ENCODE measurements around the gene ZNF845. TPM values are rescaled to one million over a fixed set of nuclear protein-coding genes. Genes with fewer than 3 reads are reported as not detected.
"Not testable (repeated sequence)": the region's sequence is repeated elsewhere in the genome, so short reads cannot be mapped to it uniquely, and the experiment has no call there.

Gene ZNF845
- 11.1 and 11.6 TPM in 2 replicates for total RNA-seq

- FAIRE-seq = no peak
Measured at GRCh38 chr19:53333463-53334449, at the start of gene ZNF845. TSS of gene ZNF845 (plus strand) at chr19:53333749. CDS start at chr19:53341308, 7,559 bp downstream.

GRCh38 chr19:53285087-53285486, 48.5 kb upstream of the ZNF845 start:
- Histone ChIP-seq H3K4me3 (ENCODE audit: low read depth, low read length) (no peak overlapping the region), H3K36me3 (ENCODE audit: control insufficient read depth, insufficient read depth, low read length) (no peaks in the 10 kb centered on the region), H3K27me3 (ENCODE audit: control insufficient read depth, insufficient read depth, low read length) (no peaks in the 10 kb centered on the region)
- no peak for FAIRE-seq
- no peak for DNase-seq (ENCODE audit: low read depth)
- TF ChIP-seq, protein P1, sequence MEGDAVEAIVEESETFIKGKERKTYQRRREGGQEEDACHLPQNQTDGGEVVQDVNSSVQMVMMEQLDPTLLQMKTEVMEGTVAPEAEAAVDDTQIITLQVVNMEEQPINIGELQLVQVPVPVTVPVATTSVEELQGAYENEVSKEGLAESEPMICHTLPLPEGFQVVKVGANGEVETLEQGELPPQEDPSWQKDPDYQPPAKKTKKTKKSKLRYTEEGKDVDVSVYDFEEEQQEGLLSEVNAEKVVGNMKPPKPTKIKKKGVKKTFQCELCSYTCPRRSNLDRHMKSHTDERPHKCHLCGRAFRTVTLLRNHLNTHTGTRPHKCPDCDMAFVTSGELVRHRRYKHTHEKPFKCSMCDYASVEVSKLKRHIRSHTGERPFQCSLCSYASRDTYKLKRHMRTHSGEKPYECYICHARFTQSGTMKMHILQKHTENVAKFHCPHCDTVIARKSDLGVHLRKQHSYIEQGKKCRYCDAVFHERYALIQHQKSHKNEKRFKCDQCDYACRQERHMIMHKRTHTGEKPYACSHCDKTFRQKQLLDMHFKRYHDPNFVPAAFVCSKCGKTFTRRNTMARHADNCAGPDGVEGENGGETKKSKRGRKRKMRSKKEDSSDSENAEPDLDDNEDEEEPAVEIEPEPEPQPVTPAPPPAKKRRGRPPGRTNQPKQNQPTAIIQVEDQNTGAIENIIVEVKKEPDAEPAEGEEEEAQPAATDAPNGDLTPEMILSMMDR (IDR thresholded peaks at IDR 0.05; ENCODE audit: insufficient read depth, low read length, severe bottlenecking) = no peak

More at GRCh38 chr19:53333463-53334449, at the start of gene ZNF845:
- Histone ChIP-seq H3K36me3 (ENCODE audit: control insufficient read depth, insufficient read depth, low read length) (no peaks in the 10 kb centered on the region), H3K27me3 (ENCODE audit: control insufficient read depth, insufficient read depth, low read length) (no peaks in the 10 kb centered on the region), H3K4me3 (ENCODE audit: low read depth, low read length) (peak within 1 kb of the TSS; percentile 61)
- TF ChIP-seq, protein P1 (IDR thresholded peaks at IDR 0.05; ENCODE audit: insufficient read depth, low read length, severe bottlenecking) = no peak
- peak; percentile 84 for DNase-seq (ENCODE audit: low read depth)

DNA sequence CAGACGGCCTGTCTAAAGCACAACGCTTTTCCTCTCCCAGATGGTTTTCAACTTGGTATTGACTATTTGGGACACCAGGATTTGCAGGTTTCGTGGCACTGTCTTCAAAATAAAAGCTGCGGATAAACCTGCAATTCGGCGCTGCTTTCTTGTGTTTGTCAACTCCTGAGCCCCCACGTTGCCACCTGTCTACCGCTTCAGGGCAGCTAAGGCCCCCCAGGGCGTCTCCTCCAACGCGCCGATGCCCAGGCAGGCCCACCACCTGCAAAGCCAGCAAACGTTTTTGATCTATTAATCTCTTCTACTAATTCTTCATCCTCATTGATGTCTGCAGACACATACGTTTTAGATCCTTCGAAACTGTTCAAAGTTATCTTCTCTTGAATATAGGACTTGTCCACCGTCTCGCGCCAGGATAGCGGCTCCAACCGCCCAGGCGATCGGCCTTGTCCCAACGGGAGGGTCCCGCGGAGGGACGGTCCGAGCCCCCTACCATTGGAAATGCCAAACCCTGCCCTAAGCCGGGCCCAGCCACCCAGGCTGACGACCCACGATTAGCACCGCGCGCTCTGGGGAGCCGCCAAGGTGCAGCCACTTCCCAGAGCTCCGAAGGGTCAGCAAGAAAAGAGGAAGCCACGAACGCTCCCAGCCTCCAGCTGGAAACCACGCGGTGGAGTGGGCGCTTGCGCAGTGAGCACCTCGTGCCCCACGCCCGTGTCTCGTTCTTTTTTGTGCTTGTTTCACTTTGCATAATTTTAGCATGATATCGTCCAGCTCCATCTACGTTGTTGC, 42.6 kb upstream of the ZNF845 start:
- Histone ChIP-seq H3K4me3 (ENCODE audit: low read depth, low read length) (no peak overlapping the region), H3K27me3 (ENCODE audit: control insufficient read depth, insufficient read depth, low read length) (no peaks in the 10 kb centered on the region), H3K36me3 (ENCODE audit: control insufficient read depth, insufficient read depth, low read length) (no peaks in the 10 kb centered on the region)
- FAIRE-seq (no peak), DNase-seq (ENCODE audit: low read depth) (no peak)
- TF ChIP-seq, protein P1 (IDR thresholded peaks at IDR 0.05; ENCODE audit: insufficient read depth, low read length, severe bottlenecking) = no peak

- Histone ChIP-seq H3K27me3 (ENCODE audit: control insufficient read depth, insufficient read depth, low read length) (no peaks in the 10 kb centered on the region), H3K4me3 (ENCODE audit: low read depth, low read length) (no peak overlapping the region), H3K36me3 (ENCODE audit: control insufficient read depth, insufficient read depth, low read length) (no peaks in the 10 kb centered on the region)
- DNase-seq (ENCODE audit: low read depth) = no peak
- FAIRE-seq = no peak
- TF ChIP-seq, protein P1 (IDR thresholded peaks at IDR 0.05; ENCODE audit: insufficient read depth, low read length, severe bottlenecking) = no peak
Measured at GRCh38 chr19:53294786-53295441, 38.6 kb upstream of the ZNF845 start.

- not testable (repeated sequence) for H3K4me3 ChIP-seq (ENCODE audit: low read depth, low read length); H3K36me3 ChIP-seq (ENCODE audit: control insufficient read depth, insufficient read depth, low read length); FAIRE-seq; DNase-seq (ENCODE audit: low read depth); H3K27me3 ChIP-seq (ENCODE audit: control insufficient read depth, insufficient read depth, low read length)
Measured at GRCh38 chr19:53301341-53301740, 32.2 kb upstream of the ZNF845 start.
